ENCODE results near the gene VSTM2B.

Gene VSTM2B

DNA sequence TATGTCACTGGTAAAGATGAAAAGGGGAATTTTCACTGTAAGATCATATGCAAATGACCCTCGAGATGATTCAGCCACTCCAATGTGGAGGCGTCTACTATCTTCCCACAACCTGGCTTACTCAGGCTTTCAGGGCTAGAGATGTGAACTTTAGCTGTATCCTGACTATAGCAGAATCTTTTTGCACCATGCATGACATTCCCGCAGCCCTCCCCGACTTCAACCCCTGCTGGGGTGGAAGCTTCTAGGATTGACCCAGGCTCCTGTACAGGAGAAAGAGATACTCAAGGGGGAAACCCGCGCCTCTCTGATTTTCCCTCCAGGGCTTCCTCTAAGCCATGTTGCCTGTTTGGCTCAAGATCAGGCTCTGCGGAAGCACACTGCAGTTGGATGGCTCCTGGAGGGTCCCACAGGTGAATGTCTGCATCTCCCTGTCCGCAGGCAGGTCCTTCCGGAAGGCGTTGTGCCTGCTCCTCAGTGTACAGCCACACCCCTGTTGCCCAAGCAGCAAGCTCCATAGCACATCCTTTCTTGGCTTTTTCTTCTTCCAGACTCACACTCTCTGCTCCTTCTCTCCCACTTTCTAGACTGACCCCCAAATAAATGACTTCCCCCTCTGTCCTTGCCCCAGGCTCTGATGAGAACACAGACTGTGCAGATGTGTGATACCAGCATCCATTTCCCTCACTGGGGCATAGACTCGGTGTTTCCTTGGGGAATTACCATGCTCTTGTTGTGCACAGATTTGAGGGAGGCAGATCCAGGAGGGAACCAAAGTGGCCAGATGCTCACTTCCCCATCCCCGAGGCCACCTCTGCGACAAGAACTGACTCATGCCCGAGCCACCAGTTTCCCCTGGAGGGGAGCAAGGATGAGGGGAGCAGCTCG lies 51.2 kb downstream of the VSTM2B start:
- WGBS (ENCODE audit: insufficient coverage, insufficient read length) = no CpG with 5 or more reads among the region's 15 CpGs

DNA sequence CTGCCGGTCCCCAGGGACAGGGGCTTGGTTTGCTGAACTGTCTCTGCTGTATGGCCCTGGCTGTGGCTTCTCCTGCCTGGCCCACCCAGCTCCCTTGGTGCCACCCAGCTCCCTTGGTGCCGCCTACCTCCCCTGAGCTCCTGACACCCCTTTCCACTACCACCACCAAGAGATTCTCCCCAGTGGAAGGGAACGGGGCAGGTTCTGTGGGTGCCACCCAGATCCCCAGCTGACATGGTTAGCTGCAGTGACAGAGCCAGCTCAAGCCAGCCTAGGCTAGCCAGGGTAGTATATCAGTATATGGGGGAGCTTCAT lies 51.8 kb downstream of the VSTM2B start:
- H3K4me1 ChIP-seq (ENCODE audit: control insufficient read depth, insufficient read depth, low read length) = no peaks in the 10 kb centered on the region
- no peaks in the 10 kb centered on the region for H3K36me3 ChIP-seq (ENCODE audit: control insufficient read depth, insufficient read depth, low read length)
- no peak overlapping the region for H3K4me3 ChIP-seq (ENCODE audit: low read length)
- no CpG with 5 or more reads among the region's 3 CpGs for WGBS (ENCODE audit: insufficient coverage, insufficient read length)
- DNase-seq (ENCODE audit: low read depth, low spot score) = no peak
- no peaks in the 10 kb centered on the region for H3K27me3 ChIP-seq (ENCODE audit: control insufficient read depth, insufficient read depth, low read length)
- H3K27ac ChIP-seq (ENCODE audit: low read length) = no peak overlapping the region
- no peaks in the 10 kb centered on the region for H3K9me3 ChIP-seq (ENCODE audit: control insufficient read depth, insufficient read depth, low read length)

More for the DNA sequence above, 51.2 kb downstream of the VSTM2B start:
- Histone ChIP-seq H3K9me3 (ENCODE audit: control insufficient read depth, insufficient read depth, low read length) (no peaks in the 10 kb centered on the region), H3K27me3 (ENCODE audit: control insufficient read depth, insufficient read depth, low read length) (no peaks in the 10 kb centered on the region), H3K4me3 (ENCODE audit: low read length) (no peak overlapping the region), H3K27ac (ENCODE audit: low read length) (no peak overlapping the region), H3K4me1 (ENCODE audit: control insufficient read depth, insufficient read depth, low read length) (no peaks in the 10 kb centered on the region), H3K36me3 (ENCODE audit: control insufficient read depth, insufficient read depth, low read length) (no peaks in the 10 kb centered on the region)
- no peak for DNase-seq (ENCODE audit: low read depth, low spot score)

DNA sequence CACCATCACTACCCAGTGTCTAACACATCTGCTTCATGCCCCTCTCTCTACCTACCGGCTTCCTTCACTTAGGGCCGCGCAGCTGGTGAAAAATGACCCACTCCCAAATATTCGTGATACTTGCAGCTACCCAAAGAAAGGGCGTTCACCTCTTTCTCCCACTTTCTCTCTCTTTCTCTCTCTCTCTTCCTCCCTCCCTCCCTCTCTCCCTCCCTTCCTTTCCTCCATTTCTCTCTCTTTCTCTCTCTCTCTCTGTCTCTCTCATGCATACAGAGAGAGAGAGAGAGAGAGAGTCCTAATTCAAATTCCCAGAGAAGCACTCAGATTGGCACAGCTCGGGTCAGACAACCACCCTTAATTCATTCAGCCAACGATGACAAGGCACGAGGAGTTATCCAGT lies 52.6 kb downstream of the VSTM2B start:
- no CpG with 5 or more reads among the region's 8 CpGs for WGBS (ENCODE audit: insufficient coverage, insufficient read length)
- Histone ChIP-seq H3K4me1 (ENCODE audit: control insufficient read depth, insufficient read depth, low read length) (no peaks in the 10 kb centered on the region), H3K4me3 (ENCODE audit: low read length) (no peak overlapping the region), H3K27ac (ENCODE audit: low read length) (no peak overlapping the region), H3K9me3 (ENCODE audit: control insufficient read depth, insufficient read depth, low read length) (no peaks in the 10 kb centered on the region), H3K27me3 (ENCODE audit: control insufficient read depth, insufficient read depth, low read length) (no peaks in the 10 kb centered on the region), H3K36me3 (ENCODE audit: control insufficient read depth, insufficient read depth, low read length) (no peaks in the 10 kb centered on the region)
- no peak for DNase-seq (ENCODE audit: low read depth, low spot score)

DNA sequence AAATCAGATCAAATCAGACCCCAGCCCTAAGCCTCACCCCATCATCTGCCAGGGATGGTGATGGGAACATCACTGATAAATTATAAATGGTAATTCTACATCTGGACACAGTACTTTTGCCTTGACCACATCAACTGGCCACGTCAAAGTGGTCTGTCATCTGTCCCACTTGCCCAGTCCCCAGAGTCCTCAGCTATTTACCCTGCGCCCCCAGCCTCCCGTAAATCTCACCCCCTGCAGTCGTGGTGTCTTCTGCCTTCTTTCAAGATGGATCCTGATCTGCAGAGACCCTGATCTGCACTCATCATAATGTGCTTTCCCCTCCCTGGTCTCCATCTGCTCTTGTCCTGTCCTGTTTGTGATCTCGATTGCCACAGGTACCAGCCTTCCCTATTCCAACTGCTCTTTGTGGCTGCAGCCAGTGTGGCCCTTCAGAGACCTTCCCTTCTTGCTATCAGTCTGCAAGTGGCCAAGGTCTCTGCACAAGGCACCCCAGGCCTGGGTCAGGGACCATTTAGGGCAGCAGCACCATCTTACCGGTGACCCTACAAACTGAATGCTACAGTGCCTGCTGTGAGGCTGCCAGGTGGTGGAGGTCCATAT lies 53.6 kb downstream of the VSTM2B start:
- Histone ChIP-seq H3K4me1 (ENCODE audit: control insufficient read depth, insufficient read depth, low read length) (no peaks in the 10 kb centered on the region), H3K27ac (ENCODE audit: low read length) (no peak overlapping the region), H3K27me3 (ENCODE audit: control insufficient read depth, insufficient read depth, low read length) (no peaks in the 10 kb centered on the region), H3K36me3 (ENCODE audit: control insufficient read depth, insufficient read depth, low read length) (no peaks in the 10 kb centered on the region), H3K4me3 (ENCODE audit: low read length) (no peak overlapping the region), H3K9me3 (ENCODE audit: control insufficient read depth, insufficient read depth, low read length) (no peaks in the 10 kb centered on the region)
- DNase-seq (ENCODE audit: low read depth, low spot score) = no peak
- WGBS (ENCODE audit: insufficient coverage, insufficient read length) = no CpG with 5 or more reads among the region's 6 CpGs

DNA sequence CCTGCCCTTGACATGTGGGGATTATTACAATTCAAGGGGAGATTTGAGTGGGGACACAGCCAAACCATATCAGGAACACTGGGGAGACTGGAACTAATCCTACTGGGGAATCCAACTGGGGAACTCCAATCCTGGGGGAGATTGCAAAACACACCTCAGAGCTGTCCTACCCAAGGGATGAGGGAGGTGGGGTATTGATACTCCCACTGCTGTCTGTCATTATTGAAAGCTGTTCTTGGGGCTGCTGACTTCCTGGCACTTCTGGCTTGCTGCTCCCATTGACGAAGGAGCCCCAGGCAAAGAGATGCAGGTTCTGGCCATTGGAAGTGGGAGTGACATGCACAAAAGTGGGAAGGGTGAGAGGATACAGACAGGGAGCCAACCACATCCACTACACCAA lies 55.6 kb downstream of the VSTM2B start:
- no CpG with 5 or more reads among the region's 1 CpG for WGBS (ENCODE audit: insufficient coverage, insufficient read length)
- Histone ChIP-seq H3K4me3 (ENCODE audit: low read length) (no peak overlapping the region), H3K27ac (ENCODE audit: low read length) (no peak overlapping the region), H3K9me3 (ENCODE audit: control insufficient read depth, insufficient read depth, low read length) (no peaks in the 10 kb centered on the region), H3K4me1 (ENCODE audit: control insufficient read depth, insufficient read depth, low read length) (no peaks in the 10 kb centered on the region), H3K27me3 (ENCODE audit: control insufficient read depth, insufficient read depth, low read length) (no peaks in the 10 kb centered on the region), H3K36me3 (ENCODE audit: control insufficient read depth, insufficient read depth, low read length) (no peaks in the 10 kb centered on the region)
- no peak for DNase-seq (ENCODE audit: low read depth, low spot score)

DNA sequence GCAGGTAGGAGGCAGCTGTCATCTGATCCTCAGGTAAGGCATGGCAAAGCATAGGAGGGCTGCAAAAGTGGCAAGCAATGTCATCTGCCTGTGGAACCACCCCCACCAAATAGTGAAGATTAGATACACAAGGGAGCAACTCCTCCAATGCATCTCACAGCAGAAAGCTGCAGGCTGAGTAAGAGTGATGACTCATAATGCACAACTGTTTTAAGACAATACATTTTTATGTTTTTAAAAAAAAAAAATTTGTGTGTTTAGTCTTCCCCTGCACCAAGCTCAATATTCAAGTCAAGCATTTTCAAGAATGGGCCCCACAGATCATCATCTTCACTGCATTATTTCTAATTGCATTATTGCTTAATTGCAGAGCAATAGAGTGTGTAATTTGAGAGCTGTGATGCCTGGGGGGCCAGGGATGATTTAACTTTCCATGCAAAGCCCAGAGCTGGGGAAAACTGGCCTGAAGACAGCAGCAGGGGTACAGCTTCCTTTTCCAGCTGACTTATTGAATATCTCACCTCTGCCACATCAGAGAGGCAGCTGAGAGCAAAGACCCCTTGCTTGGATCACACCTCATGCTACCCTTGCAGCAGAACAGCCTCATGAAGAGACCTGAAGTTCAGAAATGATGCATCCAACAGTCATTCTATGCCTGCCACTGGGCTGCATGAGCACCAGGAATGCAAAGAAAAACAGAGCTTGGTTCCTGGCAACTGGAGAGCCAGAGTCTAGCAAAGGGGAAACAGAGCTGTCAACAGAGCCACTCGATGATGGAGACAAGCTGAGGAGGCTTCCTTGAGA lies 57.6 kb downstream of the VSTM2B start:
- no peak for DNase-seq (ENCODE audit: low read depth, low spot score)
- Histone ChIP-seq H3K27me3 (ENCODE audit: control insufficient read depth, insufficient read depth, low read length) (no peaks in the 10 kb centered on the region), H3K4me1 (ENCODE audit: control insufficient read depth, insufficient read depth, low read length) (no peaks in the 10 kb centered on the region), H3K27ac (ENCODE audit: low read length) (no peak overlapping the region), H3K4me3 (ENCODE audit: low read length) (no peak overlapping the region), H3K9me3 (ENCODE audit: control insufficient read depth, insufficient read depth, low read length) (no peaks in the 10 kb centered on the region), H3K36me3 (ENCODE audit: control insufficient read depth, insufficient read depth, low read length) (no peaks in the 10 kb centered on the region)
- no CpG with 5 or more reads among the region's 1 CpG for WGBS (ENCODE audit: insufficient coverage, insufficient read length)

DNA sequence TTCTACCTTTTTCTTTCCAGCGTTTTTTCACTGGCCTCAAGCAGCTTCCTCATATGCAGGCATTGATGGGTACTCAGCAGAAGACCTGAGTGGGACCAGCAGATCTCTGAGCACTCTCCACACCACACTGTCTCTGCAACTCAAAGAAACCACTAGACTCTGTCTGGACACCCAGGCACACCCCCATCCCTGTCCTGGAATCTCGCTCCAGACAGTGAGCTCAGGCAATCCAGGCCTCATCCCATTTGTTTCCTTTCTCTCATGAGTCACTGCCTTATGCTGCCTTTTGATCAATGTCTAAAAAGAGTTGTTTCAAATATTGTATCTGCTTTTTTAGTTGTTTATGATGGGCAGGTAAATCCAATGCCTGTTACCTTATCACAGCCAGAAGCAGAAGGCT lies 60.6 kb downstream of the VSTM2B start:
- H3K27me3 ChIP-seq (ENCODE audit: control insufficient read depth, insufficient read depth, low read length) = no peaks in the 10 kb centered on the region
- no peaks in the 10 kb centered on the region for H3K36me3 ChIP-seq (ENCODE audit: control insufficient read depth, insufficient read depth, low read length)
- no peaks in the 10 kb centered on the region for H3K9me3 ChIP-seq (ENCODE audit: control insufficient read depth, insufficient read depth, low read length)
- no peak for DNase-seq (ENCODE audit: low read depth, low spot score)
- no peak overlapping the region for H3K27ac ChIP-seq (ENCODE audit: low read length)
- H3K4me3 ChIP-seq (ENCODE audit: low read length) = no peak overlapping the region
- no peaks in the 10 kb centered on the region for H3K4me1 ChIP-seq (ENCODE audit: control insufficient read depth, insufficient read depth, low read length)
- no CpG with 5 or more reads among the region's 2 CpGs for WGBS (ENCODE audit: insufficient coverage, insufficient read length)

DNA sequence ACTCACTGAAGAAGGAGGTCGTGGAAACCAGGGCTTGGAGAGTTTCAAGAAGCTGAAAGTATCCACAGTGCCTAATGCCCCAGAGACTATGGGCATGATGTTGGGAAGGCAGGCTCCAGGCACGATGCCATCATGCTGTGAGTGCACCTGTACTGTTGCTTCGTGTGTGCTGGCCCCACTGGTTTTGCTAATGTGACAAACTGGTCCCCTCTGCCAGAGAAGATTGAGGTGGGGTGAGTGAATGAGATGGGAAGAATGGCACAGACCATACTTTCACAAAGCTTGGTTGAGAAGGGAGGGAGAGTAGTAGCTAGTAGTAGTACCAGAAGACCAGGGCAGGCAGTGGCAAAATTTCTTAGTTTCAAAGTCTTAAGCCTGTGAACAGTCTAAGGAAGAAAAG lies 61.3 kb downstream of the VSTM2B start:
- WGBS (ENCODE audit: insufficient coverage, insufficient read length) = no CpG with 5 or more reads among the region's 3 CpGs

DNA sequence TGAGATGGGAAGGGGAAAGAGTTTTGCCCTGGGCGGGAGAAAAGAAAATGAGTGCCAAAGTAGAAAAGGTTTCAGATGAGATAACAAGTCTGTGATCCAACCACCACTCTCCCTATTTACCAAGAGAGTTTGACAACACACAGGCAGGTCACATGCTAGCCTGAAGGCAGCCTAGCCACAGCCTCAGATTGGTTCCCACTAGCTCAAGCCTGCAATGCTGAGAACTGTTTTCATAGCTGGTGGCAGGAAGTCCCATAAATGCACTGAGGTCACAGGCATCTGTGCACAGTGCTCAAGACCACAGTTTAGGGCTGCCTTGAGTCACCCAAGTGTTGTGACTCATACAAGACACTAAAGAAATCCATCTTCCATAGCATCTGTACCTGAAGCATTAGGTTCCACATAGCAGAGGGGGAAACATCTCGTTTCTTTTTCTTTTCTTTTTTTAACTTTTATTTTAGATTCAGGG lies 61.8 kb downstream of the VSTM2B start:
- Histone ChIP-seq H3K9me3 (ENCODE audit: control insufficient read depth, insufficient read depth, low read length) (no peaks in the 10 kb centered on the region), H3K4me1 (ENCODE audit: control insufficient read depth, insufficient read depth, low read length) (no peaks in the 10 kb centered on the region), H3K36me3 (ENCODE audit: control insufficient read depth, insufficient read depth, low read length) (no peaks in the 10 kb centered on the region), H3K27ac (ENCODE audit: low read length) (no peak overlapping the region), H3K4me3 (ENCODE audit: low read length) (no peak overlapping the region), H3K27me3 (ENCODE audit: control insufficient read depth, insufficient read depth, low read length) (no peaks in the 10 kb centered on the region)
- WGBS (ENCODE audit: insufficient coverage, insufficient read length) = no CpG with 5 or more reads among the region's 2 CpGs
- DNase-seq (ENCODE audit: low read depth, low spot score) = no peak

More for the DNA sequence above, 61.3 kb downstream of the VSTM2B start:
- DNase-seq (ENCODE audit: low read depth, low spot score) = no peak
- Histone ChIP-seq H3K27ac (ENCODE audit: low read length) (no peak overlapping the region), H3K4me1 (ENCODE audit: control insufficient read depth, insufficient read depth, low read length) (no peaks in the 10 kb centered on the region), H3K4me3 (ENCODE audit: low read length) (no peak overlapping the region), H3K27me3 (ENCODE audit: control insufficient read depth, insufficient read depth, low read length) (no peaks in the 10 kb centered on the region), H3K36me3 (ENCODE audit: control insufficient read depth, insufficient read depth, low read length) (no peaks in the 10 kb centered on the region), H3K9me3 (ENCODE audit: control insufficient read depth, insufficient read depth, low read length) (no peaks in the 10 kb centered on the region)

DNA sequence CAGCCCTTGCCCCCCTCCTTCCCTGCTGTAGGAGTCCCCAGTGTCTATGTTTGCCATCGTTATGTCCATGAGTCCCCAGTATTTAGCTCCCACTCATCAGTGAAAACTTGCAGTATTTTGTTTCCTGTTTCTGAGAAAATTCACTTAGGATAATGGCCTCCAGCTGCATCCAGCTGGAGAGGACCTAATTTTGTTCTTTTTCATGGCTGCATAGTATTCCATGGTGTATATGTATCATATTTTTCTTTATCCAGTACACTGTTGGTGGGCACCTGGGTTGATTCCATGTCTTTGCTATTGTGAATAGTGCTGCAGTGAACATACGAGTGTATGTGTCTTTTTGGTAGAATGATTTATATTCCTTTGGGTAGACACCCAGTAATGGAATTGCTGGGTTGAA lies 62.3 kb downstream of the VSTM2B start:
- no peaks in the 10 kb centered on the region for H3K36me3 ChIP-seq (ENCODE audit: control insufficient read depth, insufficient read depth, low read length)
- DNase-seq (ENCODE audit: low read depth, low spot score) = no peak
- H3K4me1 ChIP-seq (ENCODE audit: control insufficient read depth, insufficient read depth, low read length) = no peaks in the 10 kb centered on the region
- no peak overlapping the region for H3K4me3 ChIP-seq (ENCODE audit: low read length)
- no peaks in the 10 kb centered on the region for H3K9me3 ChIP-seq (ENCODE audit: control insufficient read depth, insufficient read depth, low read length)
- WGBS (ENCODE audit: insufficient coverage, insufficient read length) = no CpG with 5 or more reads among the region's 2 CpGs
- no peaks in the 10 kb centered on the region for H3K27me3 ChIP-seq (ENCODE audit: control insufficient read depth, insufficient read depth, low read length)
- H3K27ac ChIP-seq (ENCODE audit: low read length) = no peak overlapping the region

Data from iPS DF 6.9 (cell line).